ENCODE results near the gene CAVIN1.

DNA sequence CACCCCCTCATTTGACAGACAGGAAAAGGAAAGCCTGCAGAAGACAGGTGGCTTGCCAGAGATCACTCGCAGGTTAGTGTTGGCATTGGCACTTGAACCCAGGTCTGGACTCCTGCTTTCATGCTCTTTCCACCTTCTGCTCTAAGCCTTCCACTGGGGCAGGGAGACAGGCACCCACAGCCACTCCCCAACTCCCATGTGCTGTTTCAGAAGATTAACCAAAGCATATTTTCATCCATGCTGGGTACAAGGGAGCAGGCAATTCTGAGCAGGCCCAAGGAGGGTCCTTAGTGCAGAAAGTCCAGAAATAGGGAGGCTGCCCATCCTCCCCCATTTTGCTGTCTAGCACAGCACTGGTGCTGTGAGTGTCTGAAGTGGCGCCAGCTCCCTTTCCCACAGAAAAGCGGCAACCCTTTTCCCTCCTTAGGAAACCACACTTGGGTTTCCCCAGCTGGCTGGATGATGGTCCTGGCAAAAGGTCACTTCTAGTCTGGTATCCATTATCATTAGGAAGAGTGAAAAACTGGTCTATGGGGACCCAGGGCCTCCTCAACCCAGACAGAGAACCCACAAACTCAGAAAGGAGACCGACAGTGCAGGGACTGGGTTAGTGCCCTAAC, 2.0 kb upstream of the CAVIN1 start:
- TF ChIP-seq, protein P1, sequence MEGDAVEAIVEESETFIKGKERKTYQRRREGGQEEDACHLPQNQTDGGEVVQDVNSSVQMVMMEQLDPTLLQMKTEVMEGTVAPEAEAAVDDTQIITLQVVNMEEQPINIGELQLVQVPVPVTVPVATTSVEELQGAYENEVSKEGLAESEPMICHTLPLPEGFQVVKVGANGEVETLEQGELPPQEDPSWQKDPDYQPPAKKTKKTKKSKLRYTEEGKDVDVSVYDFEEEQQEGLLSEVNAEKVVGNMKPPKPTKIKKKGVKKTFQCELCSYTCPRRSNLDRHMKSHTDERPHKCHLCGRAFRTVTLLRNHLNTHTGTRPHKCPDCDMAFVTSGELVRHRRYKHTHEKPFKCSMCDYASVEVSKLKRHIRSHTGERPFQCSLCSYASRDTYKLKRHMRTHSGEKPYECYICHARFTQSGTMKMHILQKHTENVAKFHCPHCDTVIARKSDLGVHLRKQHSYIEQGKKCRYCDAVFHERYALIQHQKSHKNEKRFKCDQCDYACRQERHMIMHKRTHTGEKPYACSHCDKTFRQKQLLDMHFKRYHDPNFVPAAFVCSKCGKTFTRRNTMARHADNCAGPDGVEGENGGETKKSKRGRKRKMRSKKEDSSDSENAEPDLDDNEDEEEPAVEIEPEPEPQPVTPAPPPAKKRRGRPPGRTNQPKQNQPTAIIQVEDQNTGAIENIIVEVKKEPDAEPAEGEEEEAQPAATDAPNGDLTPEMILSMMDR (conservative IDR thresholded peaks at IDR 0.05 in 1 of 2, IDR thresholded peaks at IDR 0.05 in 1 of 2; ENCODE audit: extremely low read depth in 1 of 2, insufficient read depth in 1 of 2, low read depth in 1 of 2, low read length in 2 of 2), result no peak
- no peak for TF ChIP-seq EZH2 (IDR thresholded peaks at IDR 0.05; ENCODE audit: borderline replicate concordance, low read length)
